H9 (cell line): Measurements from ENCODE around the gene MGLL. TPM values are rescaled to one million over a fixed set of nuclear protein-coding genes. Genes with fewer than 3 reads are reported as not detected.

Experiments used
- DNase-seq: peaks from one replicate; pipeline ENCODE4 v3.0.0-alpha.2; 2017
- H2AFZ ChIP-seq: one replicate; pipeline ENCODE4 v1.6.1; 2013; ENCODE audit warnings: mild to moderate bottlenecking, low read length, control low read depth, moderate library complexity
- H2AK5ac ChIP-seq: 2 replicates; pipeline ENCODE4 v1.6.1; 2013; ENCODE audit warnings: low read length, control low read depth, mixed read lengths; ENCODE audit not compliant: insufficient read length
- H2BK120ac ChIP-seq: one replicate; pipeline ENCODE4 v1.6.1; 2013; ENCODE audit warnings: low read depth, mild to moderate bottlenecking, low read length, control low read depth, inconsistent platforms; ENCODE audit not compliant: poor library complexity, severe bottlenecking
- H2BK12ac ChIP-seq: 2 replicates; pipeline ENCODE4 v1.6.1; 2013; ENCODE audit warnings: low read length, control low read depth, mixed read lengths, low read depth; ENCODE audit not compliant: insufficient read length
- H2BK15ac ChIP-seq: 2 replicates; pipeline ENCODE4 v1.6.1; 2013; ENCODE audit warnings: low read depth, low read length, control low read depth
- H2BK20ac ChIP-seq: one replicate; pipeline ENCODE4 v1.6.1; 2013; ENCODE audit warnings: low read depth, mild to moderate bottlenecking, low read length, control low read depth, inconsistent platforms; ENCODE audit not compliant: poor library complexity, severe bottlenecking
- H2BK5ac ChIP-seq: 2 replicates; pipeline ENCODE4 v1.6.1; 2013; ENCODE audit warnings: low read length, control low read depth, mixed read lengths; ENCODE audit not compliant: insufficient read length
- H3K14ac ChIP-seq: 2 replicates; pipeline ENCODE4 v1.6.1; 2013; ENCODE audit warnings: low read length, control low read depth; ENCODE audit not compliant: insufficient read depth
- H3K18ac ChIP-seq: 2 replicates; pipeline ENCODE4 v1.6.1; 2013; ENCODE audit warnings: low read depth, mild to moderate bottlenecking, mixed read lengths, low read length, control low read depth; ENCODE audit not compliant: insufficient read length
- H3K23ac ChIP-seq: 2 replicates; pipeline ENCODE4 v1.6.1; 2013; ENCODE audit warnings: low read length, control low read depth, mixed read lengths, low read depth; ENCODE audit not compliant: insufficient read length
- H3K23me2 ChIP-seq: 2 replicates; pipeline ENCODE4 v1.6.1; 2013; ENCODE audit warnings: low read depth, mild to moderate bottlenecking, mixed read lengths, low read length, control low read depth; ENCODE audit not compliant: insufficient read length, poor library complexity, severe bottlenecking
- H3K27ac ChIP-seq: 2 replicates; pipeline ENCODE4 v1.5.1; 2013; ENCODE audit warnings: low read length, control low read depth, mixed read lengths, low read depth; ENCODE audit not compliant: insufficient read length
- H3K27me3 ChIP-seq: 2 replicates; pipeline ENCODE4 v1.6.1; 2013; ENCODE audit warnings: low read length, control low read depth, inconsistent platforms; ENCODE audit not compliant: insufficient read depth
- H3K4ac ChIP-seq: 2 replicates; pipeline ENCODE4 v1.6.1; 2013; ENCODE audit warnings: low read depth, mild to moderate bottlenecking, control low read depth, inconsistent platforms, low read length, moderate library complexity
- H3K4me1 ChIP-seq: 2 replicates; pipeline ENCODE4 v1.6.1; 2013; ENCODE audit warnings: low read length, control low read depth, inconsistent platforms; ENCODE audit not compliant: insufficient read depth
- H3K4me2 ChIP-seq: 2 replicates; pipeline ENCODE4 v1.6.1; 2013; ENCODE audit warnings: low read length, control low read depth, mixed read lengths; ENCODE audit not compliant: insufficient read length, insufficient read depth
- H3K56ac ChIP-seq: 2 replicates; pipeline ENCODE4 v1.6.1; 2013; ENCODE audit warnings: low read depth, mild to moderate bottlenecking, mixed read lengths, low read length, control low read depth; ENCODE audit not compliant: insufficient read length
- H3K79me1 ChIP-seq: 2 replicates; pipeline ENCODE4 v1.6.1; 2013; ENCODE audit warnings: low read depth, mild to moderate bottlenecking, moderate library complexity, low read length, control low read depth, inconsistent platforms; ENCODE audit not compliant: insufficient read depth, poor library complexity, severe bottlenecking
- H3K79me2 ChIP-seq: 2 replicates; pipeline ENCODE4 v1.6.1; 2013; ENCODE audit warnings: low read length, control low read depth, inconsistent platforms; ENCODE audit not compliant: insufficient read depth
- H3K9ac ChIP-seq: 2 replicates; pipeline ENCODE4 v1.6.1; 2013; ENCODE audit warnings: low read length, control low read depth, mixed read lengths; ENCODE audit not compliant: insufficient read length; ENCODE audit errors: extremely low read depth
- H3K9me3 ChIP-seq: one replicate; pipeline ENCODE4 v1.6.1; 2013; ENCODE audit warnings: low read depth, low read length, inconsistent platforms; ENCODE audit not compliant: control insufficient read depth
- H3T11ph ChIP-seq: one replicate; pipeline ENCODE4 v1.6.1; 2013; ENCODE audit warnings: mild to moderate bottlenecking, low read length, control low read depth, inconsistent platforms
- H4K20me1 ChIP-seq: one replicate; pipeline ENCODE4 v1.6.1; 2013; ENCODE audit not compliant: control insufficient read depth, insufficient read length, insufficient read depth
- H4K5ac ChIP-seq: 2 replicates; pipeline ENCODE4 v1.6.1; 2013; ENCODE audit warnings: low read depth, mild to moderate bottlenecking, mixed read lengths, low read length, control low read depth; ENCODE audit not compliant: insufficient read length
- H4K8ac ChIP-seq: replicated peaks from 2 replicates; pipeline ENCODE4 v1.6.1; 2013; ENCODE audit warnings: low read length, control low read depth, mixed read lengths, low read depth; ENCODE audit not compliant: insufficient read length
- H4K91ac ChIP-seq: 2 replicates; pipeline ENCODE4 v1.6.1; 2013; ENCODE audit warnings: low read depth, mild to moderate bottlenecking, moderate library complexity, mixed read lengths, low read length, control low read depth; ENCODE audit not compliant: insufficient read length
- H3K27ac Mint-ChIP-seq, 3 experiments: 2 replicates in 2 of 3; 3 replicates in 1 of 3; pipeline ENCODE4 v1.8.0; 2020 to 2021; ENCODE audit warnings: mixed read lengths in 3 of 3, mild to moderate bottlenecking in 1 of 3, moderate library complexity in 1 of 3
- H3K27me3 Mint-ChIP-seq: 2 replicates; pipeline ENCODE4 v1.8.0; 2021; ENCODE audit warnings: low read depth, mild to moderate bottlenecking, moderate library complexity, mixed read lengths
- H3K36me3 Mint-ChIP-seq, 3 experiments: 2 replicates in 2 of 3; 3 replicates in 1 of 3; pipeline ENCODE4 v1.8.0; 2020 to 2021; ENCODE audit warnings: low read depth in 3 of 3, mixed read lengths in 3 of 3; ENCODE audit not compliant: insufficient read depth in 1 of 3
- H3K4me1 Mint-ChIP-seq, 2 experiments: 2 replicates each; pipeline ENCODE4 v1.8.0; 2020; ENCODE audit warnings: mixed read lengths in 2 of 2
- H3K4me3 Mint-ChIP-seq, 2 experiments: 2 replicates in 1 of 2; 3 replicates in 1 of 2; pipeline ENCODE4 v1.8.0; 2020 to 2021; ENCODE audit warnings: mild to moderate bottlenecking in 2 of 2, mixed read lengths in 2 of 2, moderate library complexity in 1 of 2
- H3K9me3 Mint-ChIP-seq, 2 experiments: 2 replicates in 1 of 2; 3 replicates in 1 of 2; pipeline ENCODE4 v1.8.0; 2020; ENCODE audit warnings: mild to moderate bottlenecking in 2 of 2, mixed read lengths in 2 of 2, moderate library complexity in 1 of 2
- WGBS: extraction: QIAGEN DNeasy Blood & Tissue Kit; methylation state at CpG from one replicate; pipeline ENCODE4 v1.1.7; 2013; ENCODE audit warnings: missing lambda C conversion rate, low lambda C conversion rate, mixed read lengths; ENCODE audit not compliant: insufficient read length; ENCODE audit errors: extremely low coverage; 5-methylcytosine and 5-hydroxymethylcytosine counted together
- total RNA-seq: library from RNA; stranded (reverse); gene quantifications from 2 replicates; pipeline ENCODE4 v1.2.1, GENCODE V29; 2021
- TF ChIP-seq, protein P1 (sequence below): fragments of 200-600 bp; sonication (generic); conservative IDR thresholded peaks from 3 replicates; pipeline ENCODE4 v1.8.0; 2021; ENCODE audit warnings: antibody characterized with exemption, mild to moderate bottlenecking

MGLL gene
- total RNA-seq, 1 experiment from 2014 or later: 0.11 TPM

DNA sequence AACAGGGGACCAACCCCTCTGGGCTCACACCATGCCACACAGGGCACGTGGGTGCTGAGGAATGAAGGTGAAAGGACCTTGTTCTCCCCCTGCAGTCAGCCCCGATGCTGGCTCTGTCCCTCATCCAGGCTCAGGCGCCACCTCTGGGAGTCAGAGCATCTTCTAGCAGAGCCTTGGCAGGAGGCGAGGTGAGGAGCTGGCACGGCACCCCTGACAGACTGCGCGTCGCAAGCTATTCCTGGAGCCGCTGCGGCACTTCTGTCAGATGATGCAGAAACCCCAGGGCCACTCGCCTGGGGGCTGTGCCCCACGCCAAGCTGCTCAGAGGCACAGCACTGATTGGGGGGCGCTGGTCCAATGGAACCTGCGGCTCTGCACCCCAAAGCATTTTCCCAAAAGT lies 62.0 kb downstream of the MGLL start:
- no peak overlapping the region for H2BK15ac ChIP-seq
- no peaks in the 10 kb centered on the region for H3K27me3 ChIP-seq
- H4K20me1 ChIP-seq: no peaks in the 10 kb centered on the region
- no peak overlapping the region for H2AK5ac ChIP-seq
- H3K79me1 ChIP-seq: no peaks in the 10 kb centered on the region
- no peak overlapping the region for H3K18ac ChIP-seq
- no peaks in the 10 kb centered on the region for H3K9me3 ChIP-seq
- H3K4me1 ChIP-seq: no peaks in the 10 kb centered on the region
- no peaks in the 10 kb centered on the region for H3K23me2 ChIP-seq
- no CpG with 5 or more reads among the region's 14 CpGs for WGBS
- H4K91ac ChIP-seq: no peak overlapping the region
- Mint-ChIP-seq H3K27ac (no peak overlapping the region), H3K27me3 (peaks cover 12% of the 10 kb centered on the region), H3K36me3 (no peaks in the 10 kb centered on the region), H3K4me3 (no peak overlapping the region), H3K9me3 (no peaks in the 10 kb centered on the region), H3K4me1 (peaks cover 2 to 6% of the 10 kb centered on the region in 2 experiments; a peak in 1 of 4 replicates)
- H3T11ph ChIP-seq: no peak overlapping the region
- H3K23ac ChIP-seq: no peak overlapping the region
- H4K8ac ChIP-seq: no peak overlapping the region
- H2BK5ac ChIP-seq: no peak overlapping the region
- no peak overlapping the region for H3K14ac ChIP-seq
- TF ChIP-seq, protein P1, sequence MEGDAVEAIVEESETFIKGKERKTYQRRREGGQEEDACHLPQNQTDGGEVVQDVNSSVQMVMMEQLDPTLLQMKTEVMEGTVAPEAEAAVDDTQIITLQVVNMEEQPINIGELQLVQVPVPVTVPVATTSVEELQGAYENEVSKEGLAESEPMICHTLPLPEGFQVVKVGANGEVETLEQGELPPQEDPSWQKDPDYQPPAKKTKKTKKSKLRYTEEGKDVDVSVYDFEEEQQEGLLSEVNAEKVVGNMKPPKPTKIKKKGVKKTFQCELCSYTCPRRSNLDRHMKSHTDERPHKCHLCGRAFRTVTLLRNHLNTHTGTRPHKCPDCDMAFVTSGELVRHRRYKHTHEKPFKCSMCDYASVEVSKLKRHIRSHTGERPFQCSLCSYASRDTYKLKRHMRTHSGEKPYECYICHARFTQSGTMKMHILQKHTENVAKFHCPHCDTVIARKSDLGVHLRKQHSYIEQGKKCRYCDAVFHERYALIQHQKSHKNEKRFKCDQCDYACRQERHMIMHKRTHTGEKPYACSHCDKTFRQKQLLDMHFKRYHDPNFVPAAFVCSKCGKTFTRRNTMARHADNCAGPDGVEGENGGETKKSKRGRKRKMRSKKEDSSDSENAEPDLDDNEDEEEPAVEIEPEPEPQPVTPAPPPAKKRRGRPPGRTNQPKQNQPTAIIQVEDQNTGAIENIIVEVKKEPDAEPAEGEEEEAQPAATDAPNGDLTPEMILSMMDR: no peak
- no peak overlapping the region for H3K9ac ChIP-seq
- H3K27ac ChIP-seq: no peak overlapping the region
- no peak overlapping the region for H2BK120ac ChIP-seq
- H3K56ac ChIP-seq: no peak overlapping the region
- H3K79me2 ChIP-seq: no peaks in the 10 kb centered on the region
- H2AFZ ChIP-seq: no peak overlapping the region
- no peak overlapping the region for H4K5ac ChIP-seq
- no peak overlapping the region for H3K4me2 ChIP-seq
- no peak overlapping the region for H3K4ac ChIP-seq
- DNase-seq: no peak
- H2BK12ac ChIP-seq: no peak overlapping the region
- H2BK20ac ChIP-seq: no peak overlapping the region
